GM18519 (cell line): ENCODE results near the gene STK24.

ENCODE experiments used
- ATAC-seq: cut with Tn5 transposase; IDR thresholded peaks from one replicate; pipeline ENCODE4 v1.9.1; 2021; ENCODE audit warnings: mild to moderate bottlenecking, moderate library complexity; ENCODE audit not compliant: unreplicated experiment, low FRiP score

The STK24 gene

GRCh38 chr13:98495627-98496478 is 81.1 kb downstream of the STK24 start:
- ATAC-seq, result no peak

DNA sequence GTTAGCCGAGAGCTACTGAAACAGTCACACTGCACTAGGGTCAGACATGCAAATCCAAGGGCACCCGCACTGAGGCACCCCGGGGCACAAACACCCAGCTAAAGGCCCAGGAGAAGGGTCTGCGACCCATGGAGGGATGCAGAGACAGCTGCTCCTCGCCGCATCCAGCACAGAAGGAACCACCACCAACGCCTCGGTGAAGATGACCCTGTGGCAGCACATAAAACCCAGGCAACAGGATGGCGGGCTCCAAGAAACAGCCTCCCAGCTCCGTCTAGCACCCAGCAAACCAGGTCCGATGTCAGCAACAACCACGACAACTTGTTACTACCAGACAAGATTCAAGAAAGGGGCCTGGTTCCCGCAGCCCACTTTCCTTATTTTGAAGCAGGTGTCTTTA is 82.1 kb downstream of the STK24 start:
- no peak for ATAC-seq

DNA sequence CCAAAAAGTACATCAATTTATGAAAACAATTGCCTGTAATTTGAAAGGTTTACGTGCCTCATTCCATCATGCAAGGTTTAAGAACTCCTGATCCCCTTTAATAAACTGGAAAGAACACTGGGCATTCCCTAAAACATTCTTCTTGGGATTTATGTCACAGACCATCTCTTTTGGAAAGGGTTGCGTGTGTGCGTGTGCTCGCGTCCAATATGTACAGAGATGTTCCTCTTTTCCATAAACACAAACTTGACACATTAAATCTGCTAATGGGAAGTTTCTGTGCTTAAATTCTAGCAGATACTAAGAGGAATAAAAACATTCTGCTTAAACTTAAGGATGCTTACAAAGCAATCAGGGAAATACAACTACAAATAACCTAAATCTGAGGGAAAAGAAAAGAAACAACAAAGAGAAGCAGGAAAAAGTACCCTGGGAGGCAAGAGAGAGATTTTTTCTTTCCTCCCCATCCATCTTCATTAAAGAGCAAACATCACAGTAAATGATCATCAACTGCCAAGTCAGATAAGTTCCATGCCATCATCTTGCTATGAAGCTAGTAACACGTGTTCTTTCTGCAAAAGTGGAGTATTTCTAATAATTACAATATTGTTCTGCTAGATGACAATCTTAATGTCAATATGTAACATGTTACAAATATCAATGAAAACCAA is 83.7 kb downstream of the STK24 start:
- no peak for ATAC-seq

DNA sequence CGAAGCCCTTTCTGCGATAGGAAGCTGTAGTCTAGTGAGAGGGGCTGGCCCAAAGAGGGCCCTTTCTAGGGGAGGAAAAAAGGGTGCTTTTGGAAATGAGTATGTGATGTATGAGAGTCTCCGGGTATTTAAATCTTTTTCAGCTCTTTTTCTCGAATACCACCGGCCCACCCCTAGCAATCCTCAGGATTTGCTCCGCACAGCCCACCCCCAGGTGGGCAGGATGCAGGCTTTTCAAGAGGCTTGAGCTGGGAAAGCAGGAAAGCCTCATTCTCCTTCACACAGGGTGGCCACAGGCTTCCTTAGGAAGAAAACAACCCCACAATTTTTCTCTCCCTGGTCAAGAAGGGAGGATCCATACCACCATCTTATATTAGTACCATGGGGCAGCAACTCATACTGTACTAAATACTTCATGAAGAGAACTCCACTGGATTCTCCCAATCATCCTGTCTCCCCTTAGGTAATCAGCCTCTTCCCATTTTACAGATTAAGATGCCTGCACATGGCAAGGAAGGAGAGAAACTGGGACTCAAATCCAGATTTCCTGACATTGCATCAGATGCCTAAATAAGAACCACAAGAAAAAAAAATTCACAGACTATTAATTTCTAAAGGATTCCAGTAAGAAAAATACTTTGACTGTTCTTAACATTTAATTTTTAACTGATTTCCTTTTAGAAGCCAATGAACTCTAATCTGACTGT is 84.4 kb downstream of the STK24 start:
- no peak for ATAC-seq

DNA sequence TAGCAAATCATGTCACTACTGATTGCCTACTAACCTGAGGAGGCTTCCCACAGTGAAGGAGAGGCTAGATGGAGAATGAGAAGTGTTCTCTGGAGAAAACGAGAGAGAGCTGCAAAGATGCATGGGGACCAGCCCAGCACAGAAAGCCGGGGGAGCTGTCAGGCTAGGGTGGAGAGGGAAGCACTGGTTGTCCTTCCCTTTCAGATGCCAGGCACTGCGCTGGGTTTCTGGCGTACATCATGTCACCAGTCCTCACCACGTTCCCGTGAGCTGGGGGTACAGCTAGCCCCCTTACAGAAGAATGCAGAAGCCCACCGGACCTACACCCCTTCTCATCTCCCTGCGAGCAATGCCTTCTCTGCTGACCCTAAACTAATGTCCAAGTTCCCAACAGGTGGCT is 86.0 kb downstream of the STK24 start:
- ATAC-seq, result no peak

DNA sequence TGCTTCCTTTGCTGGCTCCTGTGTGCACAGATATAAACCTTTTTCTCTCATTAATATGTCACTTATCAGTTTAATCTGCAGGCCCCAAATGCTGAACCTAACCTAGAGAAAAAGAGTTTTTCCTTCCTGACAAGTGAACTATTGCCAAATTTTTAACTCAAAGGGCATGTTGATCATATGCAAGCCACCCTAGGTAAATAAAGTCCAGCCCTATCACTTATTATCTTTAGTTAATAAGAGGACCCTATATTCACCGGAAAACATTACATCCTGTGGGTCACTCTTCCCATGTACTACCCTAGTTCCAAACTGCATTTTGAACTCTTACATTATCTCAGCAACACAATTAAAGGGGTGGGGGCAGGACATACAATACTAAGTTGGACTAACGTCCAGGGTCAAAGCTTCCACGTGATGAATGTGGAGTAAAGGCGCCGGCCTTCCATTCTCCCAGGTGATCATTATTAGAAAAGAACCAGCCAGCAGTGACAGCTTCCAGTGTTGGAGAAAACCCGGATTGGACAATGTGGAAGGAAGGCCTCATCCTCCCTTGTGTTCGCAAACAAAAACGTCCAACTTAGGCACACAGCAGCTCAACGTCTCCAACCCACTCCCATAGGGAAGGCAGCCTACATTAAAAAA is 86.6 kb downstream of the STK24 start:
- ATAC-seq, result no peak

- no peak for ATAC-seq
Measured at GRCh38 chr13:98489446-98490194, 87.3 kb downstream of the STK24 start.

GRCh38 chr13:98488736-98489135 is 88.2 kb downstream of the STK24 start:
- ATAC-seq, result peak; percentile 48

DNA sequence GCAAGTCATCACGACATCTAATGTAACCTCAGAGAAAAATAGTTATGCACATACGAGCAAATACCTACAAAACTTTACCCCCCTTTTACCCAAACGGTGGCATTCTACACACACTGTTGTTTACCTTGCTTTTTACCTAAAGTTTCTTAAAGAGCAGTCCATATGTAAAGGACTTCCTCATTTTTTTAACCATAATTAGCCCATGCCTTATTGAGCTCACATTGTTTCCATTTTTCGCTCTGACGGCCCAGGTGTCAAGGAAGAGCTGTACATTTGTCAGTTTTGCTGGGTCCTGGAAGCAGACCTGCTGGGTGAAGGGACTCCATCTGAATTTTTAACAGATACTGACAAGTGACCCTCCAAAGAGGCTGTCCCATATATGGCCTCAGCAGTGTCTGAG is 89.4 kb downstream of the STK24 start:
- ATAC-seq, result peak; percentile 39

DNA sequence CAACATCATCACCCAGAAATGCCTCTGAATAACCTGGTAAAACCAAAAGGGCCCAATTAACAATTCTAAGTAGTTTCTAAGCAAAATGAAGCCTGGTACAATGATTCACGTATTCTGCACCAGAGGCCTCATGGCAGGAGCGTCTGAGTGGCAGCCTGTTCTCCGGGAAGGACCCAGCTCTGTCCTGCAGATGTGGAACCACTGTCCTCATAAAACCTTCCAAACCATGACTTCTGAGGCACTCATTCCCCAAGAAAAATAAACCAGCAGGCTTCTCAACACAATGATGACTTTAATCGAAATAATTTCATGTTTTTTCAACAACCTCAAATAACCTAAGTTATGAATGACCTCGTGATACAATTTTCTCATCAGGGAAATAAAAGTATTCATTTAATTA is 89.9 kb downstream of the STK24 start:
- ATAC-seq, result no peak

GRCh38 chr13:98486412-98486811 is 90.5 kb downstream of the STK24 start:
- no peak for ATAC-seq

DNA sequence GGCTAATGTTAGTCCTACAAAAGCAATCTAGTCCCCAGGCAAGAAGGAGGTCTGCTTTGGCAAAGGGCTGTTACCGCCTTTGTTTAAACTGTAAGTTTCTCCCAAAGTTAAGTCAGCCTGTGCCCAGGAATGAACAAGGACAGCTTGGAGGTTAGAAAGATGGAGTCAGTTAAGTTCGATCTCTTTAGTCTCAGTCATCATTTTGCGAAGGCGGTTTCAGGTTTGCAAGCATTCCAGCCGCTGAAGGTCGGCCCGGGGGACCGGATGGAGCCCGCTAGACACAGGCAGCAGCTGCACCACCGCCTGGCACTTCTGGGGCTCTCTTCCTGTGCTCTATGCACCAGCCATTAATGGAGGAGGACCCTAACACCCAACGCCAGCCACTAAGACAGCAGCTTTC is 91.3 kb downstream of the STK24 start:
- ATAC-seq, result no peak

DNA sequence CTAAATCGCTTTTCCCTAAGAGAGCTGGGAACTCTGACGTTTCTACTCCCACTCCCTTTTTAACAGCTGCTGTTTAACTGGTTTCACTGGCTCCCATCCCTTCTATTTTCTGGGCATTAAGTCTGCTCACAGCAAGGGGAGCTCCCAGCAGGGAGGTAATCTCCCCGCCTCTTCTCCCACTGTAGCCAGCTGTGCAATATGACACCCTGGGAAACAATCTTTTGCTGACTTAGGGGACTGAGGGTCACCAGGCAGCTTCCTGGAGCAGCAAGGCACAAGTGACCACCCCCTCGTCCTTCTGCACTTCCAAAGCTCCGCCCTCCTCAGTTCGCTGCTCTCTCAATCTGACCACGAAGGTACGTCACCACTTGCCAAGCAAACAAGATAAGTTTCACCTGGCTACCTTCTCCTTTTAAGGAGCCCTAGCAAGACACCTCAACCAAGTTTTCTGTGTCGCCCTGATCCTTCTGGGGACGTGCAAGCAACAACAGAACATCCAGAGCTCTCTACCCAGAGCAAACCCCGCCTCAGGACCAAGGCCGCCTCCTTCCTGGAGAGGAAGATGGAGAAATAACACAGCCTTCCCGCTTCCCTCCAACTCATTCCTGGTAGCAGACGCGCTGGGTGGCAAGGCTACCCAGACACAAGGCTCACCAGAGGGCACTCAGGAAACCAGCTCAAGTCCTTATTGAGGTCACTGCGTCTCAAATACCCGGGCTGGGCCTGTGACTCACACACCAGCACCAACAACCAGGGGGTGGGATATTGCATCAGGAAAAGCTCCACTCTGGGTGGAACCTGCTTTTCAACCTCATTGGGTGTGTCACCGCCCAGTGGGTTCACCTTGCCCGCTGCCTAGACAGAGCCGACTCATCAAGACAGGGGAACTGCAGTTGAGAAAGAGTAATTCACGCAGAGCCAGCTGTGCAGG is 92.4 kb downstream of the STK24 start:
- ATAC-seq, result no peak

GRCh38 chr13:98483601-98484288 is 93.2 kb downstream of the STK24 start:
- ATAC-seq, result no peak

GRCh38 chr13:98482476-98483444 is 94.1 kb downstream of the STK24 start:
- ATAC-seq, result no peak

DNA sequence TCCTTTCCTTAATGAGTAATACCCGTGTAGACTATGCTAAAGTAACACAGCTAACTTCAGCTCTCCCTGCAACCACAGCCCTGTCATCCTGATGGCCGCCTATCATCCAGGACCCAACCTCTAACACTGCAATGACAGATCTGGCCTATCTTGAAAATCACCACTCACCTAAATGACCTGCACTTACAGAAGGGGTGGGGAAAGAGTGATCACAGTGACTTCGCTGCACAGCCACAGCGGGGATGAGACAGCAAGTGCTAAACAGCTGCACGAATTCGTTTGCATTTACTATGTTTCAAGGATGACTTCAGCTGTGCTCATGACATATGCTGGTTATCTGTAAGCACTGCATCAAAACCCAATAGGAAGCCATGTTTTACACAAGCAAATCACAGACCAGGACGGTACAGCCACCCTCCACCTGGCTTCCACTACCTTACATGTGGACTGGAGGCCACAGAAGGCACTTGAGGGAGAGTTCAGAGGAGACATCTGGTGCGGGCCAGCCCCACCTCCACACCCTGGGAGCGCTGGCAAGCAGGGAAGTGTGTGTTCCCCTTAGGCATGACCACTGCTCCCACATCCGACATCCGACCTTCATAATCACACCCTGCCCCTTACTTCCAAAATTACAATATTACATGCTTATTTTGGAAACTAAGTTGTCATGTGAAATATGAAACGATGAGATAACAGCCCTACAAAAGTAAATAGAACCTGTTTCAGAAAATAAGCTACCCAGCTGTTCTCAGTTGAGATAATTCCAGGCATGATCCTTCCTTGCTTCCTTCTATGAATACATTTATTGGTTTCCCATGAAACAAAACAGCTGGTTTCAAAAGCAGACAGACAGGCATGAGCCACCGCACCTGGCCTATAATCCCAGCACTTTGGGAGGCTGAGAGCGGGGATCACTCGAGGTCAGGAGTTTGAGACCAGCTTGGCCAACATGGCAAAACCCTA is 95.7 kb downstream of the STK24 start:
- ATAC-seq, result no peak
